Heart right ventricle (tissue), 16 donors: Measurements from ENCODE around the gene PRPF19. TPM values are rescaled to one million over a fixed set of nuclear protein-coding genes. Genes with fewer than 3 reads are reported as not detected.

ENCODE experiments used
- ATAC-seq, 8 donors: fragments of 200-7000 bp; cut with Tn5 transposase; one replicate each; pipeline ENCODE4 v1.9.1; 2020; ENCODE audit warnings: mild to moderate bottlenecking in 8 of 8, moderate library complexity in 8 of 8, moderate number of reproducible peaks in 1 of 8
- DNase-seq, 2 donors: peaks; one replicate each; pipeline ENCODE4 v3.0.0-alpha.2; 2020
- H3K27ac ChIP-seq, 10 donors: fragments of 200-600 bp; sonication (generic) in 2 of 10; one replicate each; pipeline versions ENCODE4 v1.5.0 to v1.8.0; 2020 to 2022; ENCODE audit warnings: mild to moderate bottlenecking in 3 of 10
- H3K27me3 ChIP-seq, 7 donors: fragments of 200-600 bp; one replicate each; pipeline ENCODE4 v1.8.0; 2021 to 2022; ENCODE audit warnings: mild to moderate bottlenecking in 2 of 7
- H3K36me3 ChIP-seq, 9 donors: fragments of 200-600 bp; sonication (generic) in 1 of 9; one replicate each; pipeline versions ENCODE4 v1.5.0 to v1.8.0; 2020 to 2022; ENCODE audit warnings: mild to moderate bottlenecking in 2 of 9
- H3K4me1 ChIP-seq, 9 donors: fragments of 200-600 bp; sonication (generic) in 1 of 9; one replicate each; pipeline versions ENCODE4 v1.5.0 to v1.8.0; 2020 to 2022; ENCODE audit warnings: mild to moderate bottlenecking in 4 of 9
- H3K4me3 ChIP-seq, 10 donors: fragments of 200-600 bp; sonication (generic) in 2 of 10; one replicate each; pipeline versions ENCODE4 v1.5.0 to v1.8.0; 2020 to 2022; ENCODE audit warnings: mild to moderate bottlenecking in 7 of 10, moderate library complexity in 2 of 10
- H3K9me3 ChIP-seq, 11 donors: fragments of 200-600 bp in 10 of 11; sonication (generic) in 2 of 11; one replicate each; pipeline versions ENCODE4 v1.5.0 to v1.8.0; 2013 to 2022; ENCODE audit warnings: mild to moderate bottlenecking in 2 of 11, control low read depth in 1 of 11, moderate library complexity in 1 of 11
- WGBS, 2 donors: extraction: QIAGEN DNeasy Blood & Tissue Kit; methylation state at CpG; one replicate each; pipeline ENCODE4 v1.1.7; 2013; ENCODE audit warnings: inconsistent platforms in 1 of 2; 5-methylcytosine and 5-hydroxymethylcytosine counted together
- intact Hi-C, 10 donors: fragments of 100-400 bp; cut with DNase I; formaldehyde crosslinking; loops; one replicate each; pipeline versions ENCODE4 v1.11.1 to v1.14.2; 2022
- polyA plus RNA-seq, 2 donors: library from polyadenylated mRNA; stranded (reverse); fragments of 200-250 nt; gene quantifications; one replicate each; pipeline ENCODE4 v1.2.3, GENCODE V29; 2013
- total RNA-seq, 10 donors: library from RNA; stranded (reverse); fragmentation: NEBNext Ultra II Directional in 3 of 10; extraction: Animal tissue kit (Norgen Biotek cat#: 25700) in 3 of 10; gene quantifications; one replicate each; pipeline versions ENCODE4 v1.2.1 to v1.2.4, GENCODE V29; 2021 to 2023
- TF ChIP-seq, protein P1 (sequence below), 9 donors: fragments of 200-600 bp; sonication (generic) in 2 of 9; IDR thresholded peaks; one replicate each; pipeline versions ENCODE4 v1.5.0 to v1.8.0; 2021 to 2022; ENCODE audit warnings: antibody characterized with exemption in 9 of 9, mild to moderate bottlenecking in 5 of 9, moderate library complexity in 1 of 9
- donor health status: Arrhythmogenic right ventricular cardiomyopathy.
- donor health status: ischemic (EF 13 %, LVEDD 7.1; RV severe dilation, severe dysfunction).
- donor health status: healthy with polysubstance abuse.
- donor health status: DM: no; HTN: yes; CAD: no.
- donor health status: DM: no; HTN: no; CAD: no.
- donor health status: ischemic (EF 25% LVEDD 6.9; RV normal size, moderate dysfunction).
- donor health status: ischemic (EF 25% LVEDD 5.7; RV mildly dilated, moderate dysfunction).
- donor health status: healthy.
- donor health status: DM: yes; HTN: yes; CAD: no.
- donor health status: Ischemic cardiomyopathy.
- donor health status: ischemic (EF 35%, LVEDD 5.7; RV mildly dilated, moderate dysfunction).
- donor health status: nonischemic (EF 11% LVEDD 7.7; RV severe dilation, severe dysfunction).
- donor health status: DM: yes; HTN: yes; CAD: no.
- donor health status: PGD.
- donor health status: ischemic (EF 29% LVEDD 5.4; RV normal size, mild dysfunction).
- donor health status: nonischemic (EF 23%, LVEDD 6.1; RV moderate dilation, normal function).

Gene PRPF19
- total and polyA plus RNA-seq, 12 donors: 32.0 to 53.0 (median 40.1) TPM

DNA sequence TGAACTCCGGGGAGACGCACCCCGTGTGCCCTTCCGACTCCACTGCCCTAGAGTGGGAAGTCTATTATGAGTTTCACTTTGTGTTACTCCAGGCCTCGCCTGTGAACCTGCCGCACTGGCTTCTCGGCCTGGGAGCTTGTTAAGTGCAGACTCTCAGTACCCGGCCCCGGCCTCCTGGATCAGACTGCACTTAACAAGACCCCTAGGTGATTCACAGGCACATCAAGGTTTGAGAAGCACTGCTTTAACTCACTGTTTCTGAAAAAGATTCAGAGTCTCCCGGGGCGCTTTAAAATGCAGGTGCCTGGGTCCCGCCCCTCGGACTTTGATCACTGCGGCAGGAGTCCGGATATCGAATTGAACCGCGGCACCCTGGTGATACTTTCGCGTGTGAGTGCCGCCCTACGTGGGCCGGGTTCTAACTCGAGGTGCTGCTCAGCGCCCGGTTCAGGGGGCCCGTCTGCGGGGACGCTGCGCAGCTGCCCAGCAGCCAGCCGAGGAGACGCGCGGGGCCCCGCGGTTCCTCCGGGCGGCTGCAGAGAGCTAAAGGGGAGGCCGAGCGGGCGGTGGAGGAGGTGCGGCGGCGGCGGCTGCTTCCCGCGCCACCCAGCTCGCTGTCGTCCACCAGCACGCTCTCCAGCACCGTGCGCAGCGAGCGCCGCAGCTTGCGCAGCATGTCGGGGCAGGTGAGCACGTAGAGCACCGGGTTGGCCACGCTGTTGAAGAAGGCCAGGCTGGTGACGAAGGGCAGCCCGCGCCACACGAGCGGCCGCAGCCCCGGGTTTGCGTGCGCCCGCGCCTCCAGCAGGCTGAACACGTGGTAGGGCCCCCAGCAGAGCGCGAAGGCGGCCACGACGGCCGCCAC, 54.0 kb downstream of the PRPF19 start:
- intact Hi-C loops: no loop called here
- WGBS, 2 donors: 41 to 61% methylated on average over 66 to 78 of the region's 78 CpGs
- ATAC-seq: no peak
- DNase-seq: no peak
- TF ChIP-seq, protein P1, sequence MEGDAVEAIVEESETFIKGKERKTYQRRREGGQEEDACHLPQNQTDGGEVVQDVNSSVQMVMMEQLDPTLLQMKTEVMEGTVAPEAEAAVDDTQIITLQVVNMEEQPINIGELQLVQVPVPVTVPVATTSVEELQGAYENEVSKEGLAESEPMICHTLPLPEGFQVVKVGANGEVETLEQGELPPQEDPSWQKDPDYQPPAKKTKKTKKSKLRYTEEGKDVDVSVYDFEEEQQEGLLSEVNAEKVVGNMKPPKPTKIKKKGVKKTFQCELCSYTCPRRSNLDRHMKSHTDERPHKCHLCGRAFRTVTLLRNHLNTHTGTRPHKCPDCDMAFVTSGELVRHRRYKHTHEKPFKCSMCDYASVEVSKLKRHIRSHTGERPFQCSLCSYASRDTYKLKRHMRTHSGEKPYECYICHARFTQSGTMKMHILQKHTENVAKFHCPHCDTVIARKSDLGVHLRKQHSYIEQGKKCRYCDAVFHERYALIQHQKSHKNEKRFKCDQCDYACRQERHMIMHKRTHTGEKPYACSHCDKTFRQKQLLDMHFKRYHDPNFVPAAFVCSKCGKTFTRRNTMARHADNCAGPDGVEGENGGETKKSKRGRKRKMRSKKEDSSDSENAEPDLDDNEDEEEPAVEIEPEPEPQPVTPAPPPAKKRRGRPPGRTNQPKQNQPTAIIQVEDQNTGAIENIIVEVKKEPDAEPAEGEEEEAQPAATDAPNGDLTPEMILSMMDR (IDR thresholded peaks at IDR 0.05): no peak
- peaks cover 0 to 59% (median 21%) of the 10 kb centered on the region in 9 donors for H3K36me3 ChIP-seq
- no peak overlapping the region for H3K27ac ChIP-seq
- no peaks in the 10 kb centered on the region for H3K4me1 ChIP-seq
- peaks cover 0 to 7% (median 0%) of the 10 kb centered on the region in 7 donors for H3K27me3 ChIP-seq
- no peaks in the 10 kb centered on the region for H3K9me3 ChIP-seq
- H3K4me3 ChIP-seq: no peak overlapping the region

DNA sequence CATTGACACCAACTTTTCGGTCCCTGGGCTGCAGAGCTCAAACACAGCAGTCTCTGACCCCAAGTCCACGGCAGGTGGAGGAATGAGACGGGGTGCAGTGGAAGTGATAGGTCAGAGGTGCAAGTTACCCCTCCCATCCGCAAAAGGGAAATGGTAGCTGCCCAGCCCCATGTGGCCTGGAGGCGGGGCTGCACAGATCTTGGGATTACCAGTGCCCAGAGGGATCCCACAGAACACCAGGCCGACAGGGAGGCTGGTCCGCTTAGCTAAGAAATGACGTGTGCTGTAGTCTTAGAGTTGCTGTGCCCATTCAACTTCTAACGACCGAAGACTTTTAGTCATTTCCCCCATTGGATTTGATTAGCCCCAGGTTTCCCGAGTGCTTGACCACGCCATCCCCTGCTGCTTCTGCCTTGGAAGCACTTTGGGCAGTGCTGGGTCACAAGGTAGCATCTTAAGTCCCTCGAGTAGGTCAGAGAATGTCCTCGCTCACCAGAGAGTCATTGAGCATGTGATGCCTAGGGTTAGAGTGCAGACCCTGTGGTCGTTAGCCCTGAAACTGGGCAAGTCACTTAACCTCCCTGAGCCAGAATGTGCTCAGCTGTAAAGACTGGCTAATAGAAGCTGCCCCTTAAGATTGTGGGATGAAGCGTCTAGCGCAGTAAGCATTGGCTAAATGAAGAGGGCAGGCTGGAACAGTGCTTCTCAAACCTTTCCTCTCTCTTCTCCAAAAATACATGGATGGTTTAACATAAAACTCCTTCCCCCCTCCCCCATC, 54.9 kb downstream of the PRPF19 start:
- Histone ChIP-seq H3K4me1 (no peaks in the 10 kb centered on the region), H3K27ac (no peak overlapping the region), H3K27me3 (peaks cover 0 to 7% (median 0%) of the 10 kb centered on the region in 7 donors), H3K9me3 (no peaks in the 10 kb centered on the region), H3K36me3 (peaks cover 0 to 64% (median 21%) of the 10 kb centered on the region in 9 donors), H3K4me3 (no peak overlapping the region)
- TF ChIP-seq, protein P1 (IDR thresholded peaks at IDR 0.05): no peak
- ATAC-seq (no peak), DNase-seq (no peak)
- intact Hi-C loops: no loop called here
- 88 to 91% methylated on average over 17 of the region's 17 CpGs for WGBS, 2 donors

DNA sequence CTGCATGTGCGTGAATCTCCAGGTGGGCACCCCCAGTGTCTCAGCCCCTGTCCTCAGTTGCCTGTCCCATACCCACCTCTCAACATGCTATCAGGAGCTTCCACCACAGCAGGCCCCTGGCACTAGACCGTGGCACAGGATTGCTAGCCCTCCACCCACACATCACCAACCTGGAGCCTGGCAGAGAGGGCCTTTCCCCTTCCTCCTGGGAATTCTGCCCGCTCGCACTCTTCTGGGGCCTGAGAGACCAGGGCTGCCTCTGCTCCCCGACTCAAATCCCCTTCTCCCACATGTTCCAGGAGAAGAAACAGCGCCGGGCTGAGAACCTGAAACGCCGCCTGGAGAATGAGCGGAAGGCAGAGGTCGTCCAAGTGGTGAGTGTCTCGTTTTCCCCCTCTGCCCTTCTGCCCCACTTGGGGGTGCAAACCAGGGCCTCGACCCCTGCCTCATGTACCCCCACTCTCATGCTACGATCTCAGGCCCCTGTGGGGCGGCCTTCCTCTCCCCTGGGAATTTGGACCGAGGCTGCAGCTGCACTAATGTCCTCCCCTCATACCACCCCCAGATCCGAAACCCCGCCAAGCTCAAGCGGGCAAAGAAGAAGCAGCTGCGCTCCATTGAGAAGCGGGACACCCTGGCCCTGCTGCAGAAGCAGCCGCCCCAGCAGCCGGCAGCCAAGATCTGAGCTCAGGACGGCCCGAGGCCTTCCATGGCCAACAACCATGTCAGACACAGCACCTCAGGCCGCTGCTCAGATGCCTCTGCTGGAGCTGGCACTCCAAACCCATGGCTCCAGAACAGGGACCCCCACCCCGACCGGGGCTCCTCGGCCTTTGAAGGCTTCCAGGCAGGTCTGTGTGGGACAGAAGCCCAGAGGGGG, 56.5 kb downstream of the PRPF19 start:
- no peak for DNase-seq
- 89 to 92% methylated on average over 29 of the region's 29 CpGs for WGBS, 2 donors
- intact Hi-C loops: no loop called here
- Histone ChIP-seq H3K9me3 (no peaks in the 10 kb centered on the region), H3K36me3 (peaks cover 0 to 69% (median 21%) of the 10 kb centered on the region in 9 donors), H3K27ac (peak overlapping the region in 1 of 10 donors; percentile 26), H3K4me3 (no peak overlapping the region), H3K27me3 (peaks cover 0 to 7% (median 0%) of the 10 kb centered on the region in 7 donors), H3K4me1 (peaks cover 0 to 7% (median 0%) of the 10 kb centered on the region in 9 donors)
- TF ChIP-seq, protein P1 (IDR thresholded peaks at IDR 0.05): no peak
- peak in 1 of 8 donors; percentile 10 for ATAC-seq
